OCI-LY7 (cell line): ENCODE data around the gene KAZN.

Experiments
- EZH2phosphoT487 ChIP-seq: fragments of 200-600 bp; sonication (generic); IDR thresholded peaks from 2 replicates; pipeline ENCODE4 v1.6.1; 2018; ENCODE audit warnings: low read depth, borderline replicate concordance, mild to moderate bottlenecking, mixed run types, antibody characterized with exemption, low read length, moderate library complexity, mixed read lengths
- TF ChIP-seq, protein P1 (sequence below): fragments of 200-600 bp; sonication (generic); conservative IDR thresholded peaks from 2 replicates; pipeline ENCODE4 v1.5.1; 2014; ENCODE audit warnings: mild to moderate bottlenecking, antibody characterized with exemption, low read length, moderate library complexity, mixed read lengths

DNA sequence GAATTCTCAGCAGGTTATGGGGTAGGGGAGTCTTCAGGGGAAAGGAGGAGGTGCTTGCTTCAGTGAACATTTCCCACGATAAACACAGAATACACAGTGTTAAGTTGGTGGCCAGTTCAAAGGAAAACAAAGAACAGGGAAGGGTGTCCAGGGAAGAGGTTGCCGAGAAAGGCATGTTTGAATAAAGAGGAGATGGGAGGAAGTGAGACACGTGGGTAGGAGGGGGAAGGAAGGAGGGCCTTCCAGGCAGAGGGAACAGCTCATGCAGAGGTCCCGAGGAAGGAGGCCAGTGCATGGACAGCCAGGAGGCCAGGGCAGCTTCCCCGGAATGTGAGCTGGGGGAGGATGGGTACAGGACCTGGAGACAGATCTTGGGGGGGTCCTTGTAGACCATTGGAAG lies 424.7 kb downstream of the KAZN start:
- TF ChIP-seq, protein P1, sequence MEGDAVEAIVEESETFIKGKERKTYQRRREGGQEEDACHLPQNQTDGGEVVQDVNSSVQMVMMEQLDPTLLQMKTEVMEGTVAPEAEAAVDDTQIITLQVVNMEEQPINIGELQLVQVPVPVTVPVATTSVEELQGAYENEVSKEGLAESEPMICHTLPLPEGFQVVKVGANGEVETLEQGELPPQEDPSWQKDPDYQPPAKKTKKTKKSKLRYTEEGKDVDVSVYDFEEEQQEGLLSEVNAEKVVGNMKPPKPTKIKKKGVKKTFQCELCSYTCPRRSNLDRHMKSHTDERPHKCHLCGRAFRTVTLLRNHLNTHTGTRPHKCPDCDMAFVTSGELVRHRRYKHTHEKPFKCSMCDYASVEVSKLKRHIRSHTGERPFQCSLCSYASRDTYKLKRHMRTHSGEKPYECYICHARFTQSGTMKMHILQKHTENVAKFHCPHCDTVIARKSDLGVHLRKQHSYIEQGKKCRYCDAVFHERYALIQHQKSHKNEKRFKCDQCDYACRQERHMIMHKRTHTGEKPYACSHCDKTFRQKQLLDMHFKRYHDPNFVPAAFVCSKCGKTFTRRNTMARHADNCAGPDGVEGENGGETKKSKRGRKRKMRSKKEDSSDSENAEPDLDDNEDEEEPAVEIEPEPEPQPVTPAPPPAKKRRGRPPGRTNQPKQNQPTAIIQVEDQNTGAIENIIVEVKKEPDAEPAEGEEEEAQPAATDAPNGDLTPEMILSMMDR: no peak
- no peak for TF ChIP-seq EZH2phosphoT487
